Gastrocnemius medialis (tissue), 4 donors: Measurements from ENCODE around the gene LINGO4.

Source experiments
- CTCF ChIP-seq, 5 experiments: fragments of 450-650 bp in 3 of 5; fragments of 200-600 bp in 2 of 5; sonication (generic) in 2 of 5; IDR thresholded peaks in 4 of 5; conservative IDR thresholded peaks in 1 of 5; 1 replicate in 4 of 5; 2 replicates in 1 of 5; pipeline ENCODE4 v1.5.1; 2016 to 2019; ENCODE audit warnings: antibody characterized with exemption in 5 of 5, mild to moderate bottlenecking in 3 of 5, moderate library complexity in 3 of 5
- POLR2A ChIP-seq, 2 donors: fragments of 450-650 bp; IDR thresholded peaks; one replicate each; pipeline ENCODE4 v1.6.1; 2017; ENCODE audit warnings: antibody characterized with exemption in 2 of 2, mild to moderate bottlenecking in 2 of 2, moderate library complexity in 2 of 2

- no peak for TF ChIP-seq POLR2A (IDR thresholded peaks at IDR 0.05)
- TF ChIP-seq CTCF (IDR thresholded peaks at IDR 0.05 in 4 of 5, conservative IDR thresholded peaks at IDR 0.05 in 1 of 5) = no peak
Observed at GRCh38 chr1:151851886-151852285, 46.7 kb upstream of the LINGO4 start.
